ENCODE data around the gene CLPX.
"Not testable (repeated sequence)": the region's sequence is repeated elsewhere in the genome, so short reads cannot be mapped to it uniquely, and the experiment has no call there.

Gene CLPX

GRCh38 chr15:65101411-65101890, 83.7 kb downstream of the CLPX start:
- Histone ChIP-seq H2AFZ (ENCODE audit: low read depth, low read length) (no peak overlapping the region), H3K27me3 (ENCODE audit: insufficient read depth, low read length, poor library complexity) (no peaks in the 10 kb centered on the region), H3K9ac (ENCODE audit: low read depth, low read length) (no peak overlapping the region), H3K27ac (ENCODE audit: low read length) (no peak overlapping the region), H3K9me3 (ENCODE audit: insufficient read depth, low read length, severe bottlenecking) (no peaks in the 10 kb centered on the region), H3K36me3 (ENCODE audit: insufficient read depth, low read length) (peaks cover 47% of the 10 kb centered on the region), H3K4me1 (ENCODE audit: insufficient read depth, low read length) (no peaks in the 10 kb centered on the region), H4K20me1 (ENCODE audit: insufficient read depth, low read length) (no peaks in the 10 kb centered on the region), H3K4me3 (ENCODE audit: low read depth in 1 of 2, low read length in 2 of 2) (no peak overlapping the region), H3K79me2 (ENCODE audit: insufficient read depth, low read length) (no peaks in the 10 kb centered on the region), H3K4me2 (ENCODE audit: insufficient read depth, low read length) (no peak overlapping the region)
- ATAC-seq (ENCODE audit: insufficient read depth, low read depth) = peak; percentile 45; the same call in 1 of the 3 replicates
- TF ChIP-seq CTCF (IDR thresholded peaks at IDR 0.05; ENCODE audit: borderline replicate concordance, extremely low read depth, low read length, poor library complexity, severe bottlenecking) (peak; percentile 68), EZH2 (IDR thresholded peaks at IDR 0.05; ENCODE audit: borderline replicate concordance, low read depth, low read length, severe bottlenecking) (no peak)
- peak; percentile 58 for DNase-seq

- ATAC-seq (ENCODE audit: insufficient read depth, low read depth) (no peak), DNase-seq (no peak)
- TF ChIP-seq EZH2 (IDR thresholded peaks at IDR 0.05; ENCODE audit: borderline replicate concordance, low read depth, low read length, severe bottlenecking) (no peak), CTCF (IDR thresholded peaks at IDR 0.05; ENCODE audit: borderline replicate concordance, extremely low read depth, low read length, poor library complexity, severe bottlenecking) (no peak)
- Histone ChIP-seq H3K9ac (ENCODE audit: low read depth, low read length) (no peak overlapping the region), H3K36me3 (ENCODE audit: insufficient read depth, low read length) (peaks cover 39% of the 10 kb centered on the region), H3K27ac (ENCODE audit: low read length) (no peak overlapping the region), H3K4me1 (ENCODE audit: insufficient read depth, low read length) (no peaks in the 10 kb centered on the region), H3K4me3 (ENCODE audit: low read depth in 1 of 2, low read length in 2 of 2) (no peak overlapping the region), H3K4me2 (ENCODE audit: insufficient read depth, low read length) (no peak overlapping the region), H3K27me3 (ENCODE audit: insufficient read depth, low read length, poor library complexity) (no peaks in the 10 kb centered on the region), H3K79me2 (ENCODE audit: insufficient read depth, low read length) (no peaks in the 10 kb centered on the region), H4K20me1 (ENCODE audit: insufficient read depth, low read length) (no peaks in the 10 kb centered on the region), H2AFZ (ENCODE audit: low read depth, low read length) (no peak overlapping the region), H3K9me3 (ENCODE audit: insufficient read depth, low read length, severe bottlenecking) (no peaks in the 10 kb centered on the region)
Observed at GRCh38 chr15:65100442-65100841, 84.7 kb downstream of the CLPX start.

- H4K20me1 ChIP-seq (ENCODE audit: insufficient read depth, low read length); H3K27ac ChIP-seq (ENCODE audit: low read length); H3K27me3 ChIP-seq (ENCODE audit: insufficient read depth, low read length, poor library complexity); H3K9ac ChIP-seq (ENCODE audit: low read depth, low read length); H2AFZ ChIP-seq (ENCODE audit: low read depth, low read length); H3K4me1 ChIP-seq (ENCODE audit: insufficient read depth, low read length); H3K4me2 ChIP-seq (ENCODE audit: insufficient read depth, low read length); H3K9me3 ChIP-seq (ENCODE audit: insufficient read depth, low read length, severe bottlenecking); DNase-seq; H3K4me3 ChIP-seq (ENCODE audit: low read depth in 1 of 2, low read length in 2 of 2); H3K79me2 ChIP-seq (ENCODE audit: insufficient read depth, low read length); ATAC-seq (ENCODE audit: insufficient read depth, low read depth): not testable (repeated sequence)
- H3K36me3 ChIP-seq (ENCODE audit: insufficient read depth, low read length) = peaks cover 35% of the 10 kb centered on the region
Observed at GRCh38 chr15:65099801-65100200, 85.3 kb downstream of the CLPX start.

GRCh38 chr15:65099336-65099735, 85.8 kb downstream of the CLPX start:
- H3K4me2 ChIP-seq (ENCODE audit: insufficient read depth, low read length) = no peak overlapping the region
- H3K79me2 ChIP-seq (ENCODE audit: insufficient read depth, low read length) = no peaks in the 10 kb centered on the region
- no peak overlapping the region for H3K4me3 ChIP-seq (ENCODE audit: low read depth in 1 of 2, low read length in 2 of 2)
- no peak overlapping the region for H3K27ac ChIP-seq (ENCODE audit: low read length)
- no peak overlapping the region for H2AFZ ChIP-seq (ENCODE audit: low read depth, low read length)
- ATAC-seq (ENCODE audit: insufficient read depth, low read depth) (no peak), DNase-seq (no peak)
- H3K27me3 ChIP-seq (ENCODE audit: insufficient read depth, low read length, poor library complexity) = no peaks in the 10 kb centered on the region
- H3K4me1 ChIP-seq (ENCODE audit: insufficient read depth, low read length) = no peaks in the 10 kb centered on the region
- peaks cover 35% of the 10 kb centered on the region for H3K36me3 ChIP-seq (ENCODE audit: insufficient read depth, low read length)
- H3K9me3 ChIP-seq (ENCODE audit: insufficient read depth, low read length, severe bottlenecking) = no peaks in the 10 kb centered on the region
- no peaks in the 10 kb centered on the region for H4K20me1 ChIP-seq (ENCODE audit: insufficient read depth, low read length)
- no peak for TF ChIP-seq CTCF (IDR thresholded peaks at IDR 0.05; ENCODE audit: borderline replicate concordance, extremely low read depth, low read length, poor library complexity, severe bottlenecking)
- TF ChIP-seq EZH2 (IDR thresholded peaks at IDR 0.05; ENCODE audit: borderline replicate concordance, low read depth, low read length, severe bottlenecking) = no peak
- H3K9ac ChIP-seq (ENCODE audit: low read depth, low read length) = no peak overlapping the region

Data from DND-41 (cell line).